GM23338 (cell line): Measurements from ENCODE around the gene PDCD11. TPM values are rescaled to one million over a fixed set of nuclear protein-coding genes. Genes with fewer than 3 reads are reported as not detected.

Source experiments
- ATAC-seq: fragments of 200-7000 bp; cut with Tn5 transposase; 3 replicates; pipeline ENCODE4 v1.9.1; 2020
- DNase-seq: peaks from one replicate; pipeline ENCODE4 v3.0.0-alpha.2; 2015; ENCODE audit warnings: low spot score
- H2AFZ ChIP-seq: fragments of 200-600 bp; sonication (generic); 2 replicates; pipeline ENCODE4 v1.8.0; 2016; ENCODE audit warnings: antibody characterized with exemption, mild to moderate bottlenecking, moderate library complexity
- H3F3A ChIP-seq: fragments of 200-600 bp; sonication (generic); replicated peaks from 2 replicates; pipeline ENCODE4 v1.8.0; 2017; ENCODE audit warnings: antibody characterized with exemption, mixed run types, low read depth
- H3K27ac ChIP-seq: fragments of 200-600 bp; sonication (generic); 2 replicates; pipeline ENCODE4 v1.6.1; 2016; ENCODE audit warnings: low read depth
- H3K27me3 ChIP-seq: fragments of 200-600 bp; sonication (generic); 2 replicates; pipeline ENCODE4 v1.8.0; 2016; ENCODE audit warnings: mild to moderate bottlenecking, mixed run types, moderate library complexity; ENCODE audit not compliant: insufficient read depth
- H3K36me3 ChIP-seq: fragments of 200-600 bp; sonication (generic); 2 replicates; pipeline ENCODE4 v1.8.0; 2016; ENCODE audit warnings: mild to moderate bottlenecking; ENCODE audit not compliant: insufficient read depth
- H3K4me1 ChIP-seq: fragments of 200-600 bp; sonication (generic); 2 replicates; pipeline ENCODE4 v1.8.0; 2016; ENCODE audit warnings: mild to moderate bottlenecking, moderate library complexity; ENCODE audit not compliant: insufficient read depth
- H3K4me2 ChIP-seq: fragments of 200-600 bp; sonication (generic); 2 replicates; pipeline ENCODE4 v1.7.1; 2017; ENCODE audit warnings: mixed run types
- H3K4me3 ChIP-seq: fragments of 200-600 bp; sonication (generic); 2 replicates; pipeline ENCODE4 v1.6.1; 2016; ENCODE audit warnings: mixed run types
- H3K79me2 ChIP-seq: fragments of 200-600 bp; sonication (generic); replicated peaks from 2 replicates; pipeline ENCODE4 v1.8.0; 2017; ENCODE audit warnings: mild to moderate bottlenecking; ENCODE audit not compliant: insufficient read depth
- H3K9me2 ChIP-seq: fragments of 200-600 bp; sonication (generic); 2 replicates; pipeline ENCODE4 v1.8.0; 2017; ENCODE audit not compliant: insufficient read depth
- H4K20me1 ChIP-seq: fragments of 200-600 bp; sonication (generic); replicated peaks from 2 replicates; pipeline ENCODE4 v1.8.0; 2017; ENCODE audit warnings: mild to moderate bottlenecking; ENCODE audit not compliant: insufficient read depth
- H3K27ac Mint-ChIP-seq: 2 replicates; pipeline ENCODE4 v1.8.0; 2020; ENCODE audit warnings: inconsistent platforms, mild to moderate bottlenecking, moderate library complexity, mixed read lengths
- H3K27me3 Mint-ChIP-seq: 3 replicates; pipeline ENCODE4 v1.8.0; 2022; ENCODE audit warnings: low read depth, mild to moderate bottlenecking, moderate library complexity, mixed read lengths, inconsistent platforms; ENCODE audit not compliant: insufficient read depth, poor library complexity
- H3K36me3 Mint-ChIP-seq: 3 replicates; pipeline ENCODE4 v1.8.0; 2021; ENCODE audit warnings: low read depth, mild to moderate bottlenecking, inconsistent platforms, moderate library complexity, mixed read lengths
- H3K4me1 Mint-ChIP-seq: 3 replicates; pipeline ENCODE4 v1.8.0; 2020; ENCODE audit warnings: mild to moderate bottlenecking, inconsistent platforms, mixed read lengths
- H3K4me3 Mint-ChIP-seq: 3 replicates; pipeline ENCODE4 v1.8.0; 2021; ENCODE audit warnings: moderate library complexity, mild to moderate bottlenecking, inconsistent platforms, mixed read lengths
- H3K9me3 Mint-ChIP-seq: 3 replicates; pipeline ENCODE4 v1.8.0; 2020; ENCODE audit warnings: moderate library complexity, mild to moderate bottlenecking, inconsistent platforms, mixed read lengths
- ETS1 ChIP-seq: IDR thresholded peaks from 2 replicates; pipeline ENCODE4 v1.6.1; 2016; ENCODE audit warnings: antibody characterized with exemption
- EZH2phosphoT487 ChIP-seq: fragments of 200-600 bp; sonication (generic); IDR thresholded peaks from one replicate; pipeline ENCODE4 v1.8.1; 2018; ENCODE audit warnings: antibody characterized with exemption; ENCODE audit not compliant: unreplicated experiment
- JUNB ChIP-seq: IDR thresholded peaks from one replicate; pipeline ENCODE4 v1.6.1; 2016; ENCODE audit warnings: antibody characterized with exemption; ENCODE audit not compliant: unreplicated experiment
- NANOG ChIP-seq: IDR thresholded peaks from 2 replicates; pipeline ENCODE4 v1.6.1; 2016; ENCODE audit warnings: antibody characterized with exemption, borderline replicate concordance
- POLR2AphosphoS5 ChIP-seq: IDR thresholded peaks from 2 replicates; pipeline ENCODE4 v1.6.1; 2016; ENCODE audit warnings: antibody characterized with exemption, low read depth
- STAT1 ChIP-seq: IDR thresholded peaks from one replicate; pipeline ENCODE4 v1.6.1; 2016; ENCODE audit warnings: antibody characterized with exemption; ENCODE audit not compliant: unreplicated experiment
- ZNF114 ChIP-seq: fragments of 250-450 bp; sonication (Bioruptor Pico); IDR thresholded peaks from 2 replicates; pipeline ENCODE4 v1.5.0; 2020; ENCODE audit warnings: mild to moderate bottlenecking, moderate library complexity
- ZNF331 ChIP-seq: fragments of 250-450 bp; sonication (Bioruptor Pico); IDR thresholded peaks from 2 replicates; pipeline ENCODE4 v1.5.0; 2020; ENCODE audit warnings: low read depth, mild to moderate bottlenecking, moderate library complexity
- ZNF462 ChIP-seq: fragments of 250-450 bp; sonication (Bioruptor Pico); IDR thresholded peaks from 2 replicates; pipeline ENCODE4 v1.5.0; 2020; ENCODE audit warnings: mild to moderate bottlenecking, moderate library complexity
- polyA plus RNA-seq: library from polyadenylated mRNA; unstranded; fragments of >200 nt; fragmentation: Nextera tagmentation; extraction: Ambion mirVana; gene quantifications from 2 replicates; pipeline ENCODE4 v1.2.1, GENCODE V29; 2016
- total RNA-seq: library from RNA; depleted of rRNA; stranded (reverse); fragments of >200 nt; shearing (Covaris generic); gene quantifications from 2 replicates; pipeline ENCODE4 v1.2.3, GENCODE V29; 2014
- TF ChIP-seq, protein P1 (sequence below), 2 experiments: fragments of 200-600 bp in 1 of 2; sonication (generic) in 1 of 2; conservative IDR thresholded peaks; 2 replicates each; pipeline versions ENCODE4 v1.5.1 to v1.6.1; 2016 to 2017; ENCODE audit warnings: antibody characterized with exemption in 2 of 2, low read depth in 2 of 2, mild to moderate bottlenecking in 2 of 2, moderate library complexity in 1 of 2

PDCD11 gene
- total and polyA plus RNA-seq, 2 experiments from 2014 or later = 82.1 to 87.8 TPM

DNA sequence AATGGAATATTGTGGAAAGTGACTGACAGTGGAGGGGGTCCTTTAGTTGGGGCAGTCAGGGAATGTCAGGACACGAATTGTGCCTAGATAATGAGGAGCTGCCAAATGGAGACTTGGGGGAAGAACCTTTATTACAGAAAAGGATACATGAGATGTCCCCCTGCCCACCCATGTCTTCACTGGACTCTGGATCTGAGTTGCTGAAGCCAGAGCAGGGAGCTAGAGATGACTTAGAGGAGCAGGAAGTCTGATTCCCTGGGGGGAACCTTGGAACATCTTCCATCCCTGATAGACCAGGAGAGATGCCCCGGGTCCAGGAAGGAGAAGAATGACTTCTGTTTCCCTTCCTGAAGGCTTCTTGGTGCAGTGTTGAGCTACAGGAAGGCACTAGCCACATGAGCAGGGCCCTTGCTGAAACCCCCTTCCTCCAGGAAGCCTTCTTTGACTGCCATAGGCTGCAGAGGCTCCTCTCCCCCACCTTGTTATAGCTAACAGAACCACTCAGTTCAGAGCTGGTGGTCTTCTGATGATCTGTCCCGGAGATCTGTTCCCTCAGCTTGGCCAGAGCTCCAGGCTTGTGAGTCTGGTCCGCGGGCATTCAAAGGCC, 96.3 kb downstream of the PDCD11 start:
- Histone ChIP-seq H3K27ac (no peak overlapping the region), H3K27me3 (peaks cover 58% of the 10 kb centered on the region), H3K4me3 (peak overlapping the region; percentile 79), H3K4me1 (no peaks in the 10 kb centered on the region; the same call in 1 of the 2 replicates), H3F3A (peaks cover 5% of the 10 kb centered on the region; the same call in 1 of the 2 replicates), H3K36me3 (no peaks in the 10 kb centered on the region), H2AFZ (0 out of 2 replicates have a peak overlapping the region, but pooled peaks have one; percentile 88), H3K79me2 (no peaks in the 10 kb centered on the region), H3K9me2 (no peaks in the 10 kb centered on the region), H4K20me1 (no peaks in the 10 kb centered on the region), H3K4me2 (peak overlapping the region; percentile 90)
- Mint-ChIP-seq H3K4me3 (peak overlapping the region; percentile 80), H3K27ac (no peak overlapping the region), H3K9me3 (no peaks in the 10 kb centered on the region; the same call in 2 of the 3 replicates), H3K27me3 (peaks cover 28% of the 10 kb centered on the region), H3K36me3 (no peaks in the 10 kb centered on the region), H3K4me1 (peaks cover 18% of the 10 kb centered on the region; the same call in 2 of the 3 replicates)
- TF ChIP-seq, protein P1, sequence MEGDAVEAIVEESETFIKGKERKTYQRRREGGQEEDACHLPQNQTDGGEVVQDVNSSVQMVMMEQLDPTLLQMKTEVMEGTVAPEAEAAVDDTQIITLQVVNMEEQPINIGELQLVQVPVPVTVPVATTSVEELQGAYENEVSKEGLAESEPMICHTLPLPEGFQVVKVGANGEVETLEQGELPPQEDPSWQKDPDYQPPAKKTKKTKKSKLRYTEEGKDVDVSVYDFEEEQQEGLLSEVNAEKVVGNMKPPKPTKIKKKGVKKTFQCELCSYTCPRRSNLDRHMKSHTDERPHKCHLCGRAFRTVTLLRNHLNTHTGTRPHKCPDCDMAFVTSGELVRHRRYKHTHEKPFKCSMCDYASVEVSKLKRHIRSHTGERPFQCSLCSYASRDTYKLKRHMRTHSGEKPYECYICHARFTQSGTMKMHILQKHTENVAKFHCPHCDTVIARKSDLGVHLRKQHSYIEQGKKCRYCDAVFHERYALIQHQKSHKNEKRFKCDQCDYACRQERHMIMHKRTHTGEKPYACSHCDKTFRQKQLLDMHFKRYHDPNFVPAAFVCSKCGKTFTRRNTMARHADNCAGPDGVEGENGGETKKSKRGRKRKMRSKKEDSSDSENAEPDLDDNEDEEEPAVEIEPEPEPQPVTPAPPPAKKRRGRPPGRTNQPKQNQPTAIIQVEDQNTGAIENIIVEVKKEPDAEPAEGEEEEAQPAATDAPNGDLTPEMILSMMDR (conservative IDR thresholded peaks at IDR 0.05; ENCODE audit: low read depth in 2 of 2) = no peak
- TF ChIP-seq ETS1 (no peak), EZH2phosphoT487 (no peak), ZNF114 (CRISPR knock-in tag) (no peak), POLR2AphosphoS5 (no peak), NANOG (no peak)
- no peak for ATAC-seq
- no peak for DNase-seq

- Mint-ChIP-seq H3K4me3 (peak within 1 kb of the TSS; percentile 80), H3K36me3 (no peaks in the 10 kb centered on the region), H3K27me3 (peaks cover 28% of the 10 kb centered on the region), H3K9me3 (no peaks in the 10 kb centered on the region; the same call in 2 of the 3 replicates), H3K27ac (no peak within 1 kb of the TSS), H3K4me1 (peaks cover 18% of the 10 kb centered on the region; the same call in 2 of the 3 replicates)
- Histone ChIP-seq H2AFZ (peak within 1 kb of the TSS; percentile 94), H3K4me3 (peak within 1 kb of the TSS; percentile 79), H3K36me3 (no peaks in the 10 kb centered on the region), H3K27me3 (peaks cover 58% of the 10 kb centered on the region), H3K79me2 (no peaks in the 10 kb centered on the region), H3F3A (peaks cover 5% of the 10 kb centered on the region; the same call in 1 of the 2 replicates), H4K20me1 (no peaks in the 10 kb centered on the region), H3K4me1 (no peaks in the 10 kb centered on the region; the same call in 1 of the 2 replicates), H3K4me2 (peak within 1 kb of the TSS; percentile 90), H3K27ac (no peak within 1 kb of the TSS), H3K9me2 (no peaks in the 10 kb centered on the region)
- DNase-seq (peak; percentile 90), ATAC-seq (peak; percentile 50)
- TF ChIP-seq ZNF462 (CRISPR knock-in tag) (no peak), JUNB (no peak), ZNF114 (CRISPR knock-in tag) (no peak), ZNF331 (no peak), STAT1 (no peak)
Observed at GRCh38 chr10:103493362-103493915, 97.0 kb downstream of the PDCD11 start, which contains the start of gene NEURL1. Gene NEURL1 (plus strand): TSS chr10:103493705. CDS start chr10:103494388, 683 bp downstream.
